Left ventricle myocardium inferior (tissue), 1 donor: ENCODE data around the gene GPR84. TPM values are rescaled to one million over a fixed set of nuclear protein-coding genes. Genes with fewer than 3 reads are reported as not detected.

ENCODE experiments used
- DNase-seq: peaks from one replicate; pipeline ENCODE4 v3.0.0-alpha.2; 2020
- H3K27ac ChIP-seq: fragments of 200-600 bp; replicated peaks from 2 replicates; pipeline ENCODE4 v1.8.0; 2021
- H3K27me3 ChIP-seq: fragments of 200-600 bp; 2 replicates; pipeline ENCODE4 v1.8.0; 2021; ENCODE audit warnings: low read depth
- H3K36me3 ChIP-seq: fragments of 200-600 bp; 2 replicates; pipeline ENCODE4 v1.8.0; 2021
- H3K4me1 ChIP-seq: fragments of 200-600 bp; 2 replicates; pipeline ENCODE4 v1.8.0; 2021
- H3K4me3 ChIP-seq: fragments of 200-600 bp; 2 replicates; pipeline ENCODE4 v1.8.0; 2021; ENCODE audit warnings: mild to moderate bottlenecking, moderate library complexity
- H3K9me3 ChIP-seq: fragments of 200-600 bp; replicated peaks from 2 replicates; pipeline ENCODE4 v1.8.0; 2021
- CTCF ChIP-seq: fragments of 200-600 bp; IDR thresholded peaks from 2 replicates; pipeline ENCODE4 v1.8.0; 2021; ENCODE audit warnings: antibody characterized with exemption, mild to moderate bottlenecking, borderline replicate concordance
- intact Hi-C: fragments of 100-400 bp; cut with micrococcal nuclease; formaldehyde crosslinking; loops from one replicate; pipeline ENCODE4 v1.11.0; 2022
- total RNA-seq: library from RNA; stranded (reverse); fragmentation: NEBNext Ultra II Directional; extraction: Animal tissue kit (Norgen Biotek cat#: 25700); gene quantifications from one replicate; pipeline ENCODE4 v1.2.1, GENCODE V29; 2021
- donor health status: DM: no; HTN: yes; CAD: no; lungs with severe emphysema.

The GPR84 gene
- total RNA-seq, 1 donor from 2014 or later, result not detected

GRCh38 chr12:54381136-54381535 lies 16.9 kb upstream of the GPR84 start:
- Histone ChIP-seq H3K27ac (no peak overlapping the region), H3K4me1 (peaks cover 39% of the 10 kb centered on the region), H3K9me3 (no peaks in the 10 kb centered on the region), H3K36me3 (no peaks in the 10 kb centered on the region), H3K27me3 (no peaks in the 10 kb centered on the region), H3K4me3 (no peak overlapping the region)
- DNase-seq, result no peak
- TF ChIP-seq CTCF, result no peak
- intact Hi-C loops, result no loop called here

- peak overlapping the region; percentile 89 for H3K27ac ChIP-seq
- no peaks in the 10 kb centered on the region for H3K27me3 ChIP-seq
- no peak for TF ChIP-seq CTCF
- intact Hi-C loops, result no loop called here
- peak overlapping the region; percentile 65 for H3K4me3 ChIP-seq
- no peaks in the 10 kb centered on the region for H3K36me3 ChIP-seq
- peaks cover 44% of the 10 kb centered on the region for H3K4me1 ChIP-seq
- no peaks in the 10 kb centered on the region for H3K9me3 ChIP-seq
- peak; percentile 92 for DNase-seq
Observed at GRCh38 chr12:54379398-54380201, 15.3 kb upstream of the GPR84 start.

- intact Hi-C loops, result no loop called here
- TF ChIP-seq CTCF, result no peak
- Histone ChIP-seq H3K27me3 (no peaks in the 10 kb centered on the region), H3K36me3 (no peaks in the 10 kb centered on the region), H3K9me3 (no peaks in the 10 kb centered on the region), H3K4me1 (peaks cover 52% of the 10 kb centered on the region), H3K4me3 (peak overlapping the region; percentile 65), H3K27ac (peak overlapping the region; percentile 89)
- peak; percentile 81 for DNase-seq
Observed at GRCh38 chr12:54378796-54379397, 14.6 kb upstream of the GPR84 start.

- DNase-seq, result no peak
- H3K36me3 ChIP-seq, result no peaks in the 10 kb centered on the region
- peaks cover 58% of the 10 kb centered on the region for H3K4me1 ChIP-seq
- intact Hi-C loops, result no loop called here
- peak overlapping the region; percentile 65 for H3K4me3 ChIP-seq
- H3K27me3 ChIP-seq, result no peaks in the 10 kb centered on the region
- TF ChIP-seq CTCF, result no peak
- peak overlapping the region; percentile 89 for H3K27ac ChIP-seq
- H3K9me3 ChIP-seq, result no peaks in the 10 kb centered on the region
Observed at GRCh38 chr12:54377797-54378515, 13.7 kb upstream of the GPR84 start.

GRCh38 chr12:54377007-54377406 lies 12.7 kb upstream of the GPR84 start:
- Histone ChIP-seq H3K27ac (peak overlapping the region; percentile 89), H3K4me1 (peaks cover 67% of the 10 kb centered on the region), H3K36me3 (no peaks in the 10 kb centered on the region), H3K27me3 (no peaks in the 10 kb centered on the region), H3K4me3 (peak overlapping the region; percentile 65), H3K9me3 (no peaks in the 10 kb centered on the region)
- no peak for DNase-seq
- TF ChIP-seq CTCF, result no peak
- intact Hi-C loops, result no loop called here
